ENCODE data around the gene NT5E.

GRCh38 chr6:85506441-85507093 is 56.7 kb downstream of the NT5E start:
- TF ChIP-seq CTCF (conservative IDR thresholded peaks at IDR 0.05; ENCODE audit: low read depth in 2 of 2) (no peak), POLR2AphosphoS5 (IDR thresholded peaks at IDR 0.05; ENCODE audit: low read depth) (no peak)
